Upper lobe of left lung (tissue), 4 donors: Measurements from ENCODE around the gene KAZN.

ENCODE experiments used
- EP300 ChIP-seq, 4 donors: sonication (generic); formaldehyde crosslinking; IDR thresholded peaks; one replicate each; pipeline ENCODE4 v1.5.1; 2017; ENCODE audit warnings: antibody characterized with exemption in 4 of 4, control low read depth in 2 of 4
- POLR2A ChIP-seq, 4 donors: fragments of 450-650 bp; IDR thresholded peaks; one replicate each; pipeline ENCODE4 v1.5.1; 2016 to 2017; ENCODE audit warnings: antibody characterized with exemption in 4 of 4, mild to moderate bottlenecking in 2 of 4
- TF ChIP-seq, protein P1 (sequence below), 6 experiments: fragments of 450-650 bp in 4 of 6; fragments of 200-600 bp in 2 of 6; sonication (generic) in 2 of 6; IDR thresholded peaks; one replicate each; pipeline ENCODE4 v1.5.1; 2016 to 2019; ENCODE audit warnings: antibody characterized with exemption in 6 of 6

DNA sequence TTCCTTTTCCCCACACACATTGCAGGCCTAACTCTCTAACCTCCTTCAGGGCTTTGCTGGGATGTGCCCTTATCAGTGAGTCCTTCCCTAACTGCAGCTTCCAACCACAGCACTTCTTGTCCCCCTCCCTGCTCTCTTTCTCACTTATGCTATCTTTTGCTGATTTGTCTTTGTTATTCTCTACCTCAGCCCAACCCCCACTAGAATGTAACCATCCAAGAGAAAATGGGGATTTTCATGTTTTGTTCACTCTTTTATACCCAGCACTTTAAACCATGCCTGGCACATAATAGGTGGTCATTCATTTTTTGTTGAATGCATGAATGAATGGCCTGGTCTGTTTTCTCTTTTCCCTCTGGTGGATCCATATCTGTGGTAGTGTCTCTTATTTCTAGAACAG, 243.5 kb downstream of the KAZN start:
- TF ChIP-seq POLR2A (IDR thresholded peaks at IDR 0.05), result no peak
- TF ChIP-seq, protein P1, sequence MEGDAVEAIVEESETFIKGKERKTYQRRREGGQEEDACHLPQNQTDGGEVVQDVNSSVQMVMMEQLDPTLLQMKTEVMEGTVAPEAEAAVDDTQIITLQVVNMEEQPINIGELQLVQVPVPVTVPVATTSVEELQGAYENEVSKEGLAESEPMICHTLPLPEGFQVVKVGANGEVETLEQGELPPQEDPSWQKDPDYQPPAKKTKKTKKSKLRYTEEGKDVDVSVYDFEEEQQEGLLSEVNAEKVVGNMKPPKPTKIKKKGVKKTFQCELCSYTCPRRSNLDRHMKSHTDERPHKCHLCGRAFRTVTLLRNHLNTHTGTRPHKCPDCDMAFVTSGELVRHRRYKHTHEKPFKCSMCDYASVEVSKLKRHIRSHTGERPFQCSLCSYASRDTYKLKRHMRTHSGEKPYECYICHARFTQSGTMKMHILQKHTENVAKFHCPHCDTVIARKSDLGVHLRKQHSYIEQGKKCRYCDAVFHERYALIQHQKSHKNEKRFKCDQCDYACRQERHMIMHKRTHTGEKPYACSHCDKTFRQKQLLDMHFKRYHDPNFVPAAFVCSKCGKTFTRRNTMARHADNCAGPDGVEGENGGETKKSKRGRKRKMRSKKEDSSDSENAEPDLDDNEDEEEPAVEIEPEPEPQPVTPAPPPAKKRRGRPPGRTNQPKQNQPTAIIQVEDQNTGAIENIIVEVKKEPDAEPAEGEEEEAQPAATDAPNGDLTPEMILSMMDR (IDR thresholded peaks at IDR 0.05), result no peak
- TF ChIP-seq EP300 (IDR thresholded peaks at IDR 0.05), result no peak
